A549 (cell line): ENCODE measurements around the gene KCNH3. TPM values are rescaled to one million over a fixed set of nuclear protein-coding genes. Genes with fewer than 3 reads are reported as not detected.
A peak's percentile ranks its signal among the peaks of the same experiment; 100 is the strongest.

Source experiments
- ATAC-seq, 2 experiments: fragments of 200-7000 bp in 1 of 2; fragments of >200 bp in 1 of 2; cut with Nextera tagmentation in 1 of 2; cut with Tn5 transposase in 1 of 2; 3 replicates each; pipeline versions ENCODE4 v1.8.0 to v1.9.1; 2018 to 2020; ENCODE audit warnings: mild to moderate bottlenecking in 1 of 2, moderate library complexity in 1 of 2
- CTCF ChIA-PET: fragments of 300-600 bp; sonication (Branson Sonifier 250); formaldehyde crosslinking; extraction: SDS; loops from one replicate; lab custom pipeline; 2021; ENCODE audit warnings: antibody characterized with exemption, inconsistent platforms; lab: Yijun Ruan, JAX
- POLR2A ChIA-PET: fragments of 350-600 bp; formaldehyde crosslinking; extraction: SDS; loops from one replicate; lab custom pipeline; 2021; ENCODE audit warnings: antibody characterized with exemption, inconsistent platforms; lab: Yijun Ruan, JAX
- DNase-seq, 2 experiments: peaks; one replicate each; pipeline versions ENCODE4 v3.0.0 to v3.0.0-alpha.2; 2011 to 2016; ENCODE audit warnings: low read depth in 1 of 2, low spot score in 1 of 2
- FAIRE-seq: peaks from 2 replicates; lab custom pipeline; 2011; peaks lifted over from hg19 to GRCh38; lab: Jason Lieb, UNC
- H3K27ac ChIP-seq, 2 experiments: fragments of >200 bp; sonication (Bioruptor Twin); formaldehyde crosslinking; 3 replicates each; pipeline ENCODE4 v1.5.1; 2016 to 2017
- H3K4me1 ChIP-seq: fragments of >200 bp; sonication (Bioruptor Twin); formaldehyde crosslinking; 3 replicates; pipeline ENCODE4 v1.6.1; 2016
- H3K4me2 ChIP-seq: fragments of >200 bp; sonication (Bioruptor Twin); formaldehyde crosslinking; 3 replicates; pipeline ENCODE4 v1.6.1; 2016
- H3K4me3 ChIP-seq: fragments of >200 bp; sonication (Bioruptor Twin); formaldehyde crosslinking; 3 replicates; pipeline ENCODE4 v1.5.1; 2016
- H3K9me3 ChIP-seq: fragments of >200 bp; sonication (Bioruptor Twin); formaldehyde crosslinking; 3 replicates; pipeline ENCODE4 v1.6.1; 2016
- EHF ChIP-seq: fragments of 250-450 bp; sonication (Bioruptor Pico); IDR thresholded peaks from 2 replicates; pipeline ENCODE4 v1.5.0; 2020; ENCODE audit warnings: mild to moderate bottlenecking
- FOSB ChIP-seq: fragments of 250-450 bp; sonication (Bioruptor Pico); IDR thresholded peaks from 2 replicates; pipeline ENCODE4 v1.5.0; 2020; ENCODE audit warnings: mild to moderate bottlenecking, moderate library complexity
- GATA3 ChIP-seq: IDR thresholded peaks from 2 replicates; pipeline ENCODE4 v1.6.1; 2012; ENCODE audit warnings: borderline replicate concordance
- HOXA7 ChIP-seq: fragments of 250-450 bp; sonication (Bioruptor Pico); IDR thresholded peaks from 2 replicates; pipeline ENCODE4 v1.5.0; 2020; ENCODE audit warnings: mild to moderate bottlenecking, moderate library complexity
- KDM5A ChIP-seq: fragments of 200-600 bp; sonication (generic); IDR thresholded peaks from 2 replicates; pipeline ENCODE4 v1.6.1; 2016; ENCODE audit warnings: antibody characterized with exemption, mild to moderate bottlenecking
- NFE2L2 ChIP-seq: fragments of 150-350 bp; conservative IDR thresholded peaks from 2 replicates; pipeline ENCODE4 v1.6.1; 2014; ENCODE audit warnings: low read length
- NPAS2 ChIP-seq: fragments of 250-450 bp; sonication (Bioruptor Pico); IDR thresholded peaks from 2 replicates; pipeline ENCODE4 v1.8.0; 2022; ENCODE audit warnings: mild to moderate bottlenecking, moderate library complexity, borderline replicate concordance
- POLR2A ChIP-seq: IDR thresholded peaks from 2 replicates; pipeline ENCODE4 v1.6.1; 2012; ENCODE audit warnings: mild to moderate bottlenecking, low read length
- RAD21 ChIP-seq, 2 experiments: fragments of >200 bp in 1 of 2; sonication (Bioruptor Twin) in 1 of 2; formaldehyde crosslinking in 1 of 2; IDR thresholded peaks in 1 of 2; conservative IDR thresholded peaks in 1 of 2; 2 replicates in 1 of 2; 3 replicates in 1 of 2; pipeline ENCODE4 v1.6.1; 2012 to 2018; ENCODE audit warnings: inconsistent platforms in 1 of 2
- RARB ChIP-seq: fragments of 250-450 bp; sonication (Bioruptor Pico); IDR thresholded peaks from 2 replicates; pipeline ENCODE4 v1.8.0; 2021; ENCODE audit warnings: mild to moderate bottlenecking, moderate library complexity
- RCOR1 ChIP-seq: fragments of 150-350 bp; IDR thresholded peaks from 2 replicates; pipeline ENCODE4 v1.6.1; 2014; ENCODE audit warnings: antibody characterized with exemption, low read length, low read depth
- SMC3 ChIP-seq: fragments of >200 bp; sonication (Bioruptor Twin); formaldehyde crosslinking; IDR thresholded peaks from 3 replicates; pipeline ENCODE4 v1.6.1; 2018; ENCODE audit warnings: inconsistent platforms
- TFCP2L1 ChIP-seq: fragments of 250-450 bp; sonication (Bioruptor Pico); IDR thresholded peaks from 2 replicates; pipeline ENCODE4 v1.5.0; 2021; ENCODE audit warnings: mild to moderate bottlenecking
- WGBS: methylation state at CpG from one replicate; pipeline ENCODE4 v1.1.6; 2017; ENCODE audit errors: missing lambda C conversion rate; 5-methylcytosine and 5-hydroxymethylcytosine counted together
- polyA plus RNA-seq, 4 experiments: library from polyadenylated mRNA; depleted of rRNA in 3 of 4; stranded (reverse); fragments of >200 nt; fragmentation: RNase III in 1 of 4; extraction: RNeasy Plus Mini Kit Qiagen cat#74134 plus additional on column Dnase treatment in 1 of 4; gene quantifications; 2 replicates in 3 of 4; 3 replicates in 1 of 4; pipeline ENCODE4 v1.2.3, GENCODE V29; 2011 to 2017
- TF ChIP-seq, protein P1 (sequence below): fragments of >200 bp; sonication (Bioruptor Twin); formaldehyde crosslinking; IDR thresholded peaks from 3 replicates; pipeline ENCODE4 v1.5.1; 2016
- TF ChIP-seq, protein P2 (sequence below): fragments of >200 bp; sonication (Bioruptor Twin); formaldehyde crosslinking; IDR thresholded peaks from 2 replicates; pipeline ENCODE4 v1.6.1; 2016
- TF ChIP-seq, protein P3 (sequence below): fragments of >200 bp; sonication (Bioruptor Twin); formaldehyde crosslinking; IDR thresholded peaks from 3 replicates; pipeline ENCODE4 v1.6.1; 2016
- TF ChIP-seq, protein P4 (sequence below): IDR thresholded peaks from 2 replicates; pipeline ENCODE4 v1.6.1; 2012
- TF ChIP-seq, protein P5 (sequence below): fragments of 150-350 bp; IDR thresholded peaks from 2 replicates; pipeline ENCODE4 v1.6.1; 2014; ENCODE audit warnings: low read depth, mild to moderate bottlenecking, low read length
- TF ChIP-seq, protein P6 (sequence below): fragments of 200-600 bp; sonication (generic); IDR thresholded peaks from 2 replicates; pipeline ENCODE4 v1.6.1; 2016; ENCODE audit warnings: antibody characterized with exemption, mild to moderate bottlenecking, moderate library complexity

Gene KCNH3
- polyA plus RNA-seq, 2 of the 4 experiments (the other 2 are of a cell fraction), result 1.0 to 2.2 TPM

DNA sequence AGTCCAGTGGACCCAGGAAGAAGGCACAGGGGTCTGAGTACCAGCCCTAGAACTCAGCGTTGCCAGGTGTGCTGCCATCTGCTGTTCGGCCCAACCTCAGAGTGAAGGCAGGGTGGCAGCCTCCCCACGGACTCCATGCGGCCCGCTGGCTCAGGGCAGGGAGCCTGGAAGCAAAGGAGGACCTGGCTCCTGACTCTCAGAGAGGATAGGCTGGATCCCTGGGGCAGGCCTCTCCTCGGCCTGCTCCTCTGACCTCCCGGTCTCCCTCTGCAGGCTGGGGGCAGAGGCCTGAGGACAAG is 19.0 kb downstream of the KCNH3 start:
- Histone ChIP-seq H3K4me3 (no peak overlapping the region), H3K4me1 (no peaks in the 10 kb centered on the region), H3K4me2 (no peak overlapping the region), H3K9me3 (no peaks in the 10 kb centered on the region), H3K27ac (no peak overlapping the region)
- ATAC-seq (peak; percentile 49 to 69), DNase-seq (peak in 1 of 2 experiments; percentile 58), FAIRE-seq (no peak)
- 41% methylated on average over 2 of the region's 7 CpGs for WGBS
- POLR2A ChIA-PET, result interaction anchor here (1.1 kb wide), 1 partner anchor 199 kb away, joined by 5 read pairs; no protein-coding TSS in a partner anchor
- CTCF ChIA-PET, result interaction anchor here (0.6 to 11.4 kb wide), 15 partner anchors 9 to 342 kb away, joined by 3 to 91 read pairs (median 4); partner anchors contain the start of gene KCNH3
- TF ChIP-seq RAD21 (conservative IDR thresholded peaks at IDR 0.05 in 1 of 2, IDR thresholded peaks at IDR 0.05 in 1 of 2) (peak; percentile 21 to 39; a peak in 2 of 5 replicates), SMC3 (peak; percentile 48), NFE2L2 (no peak)
- TF ChIP-seq, protein P1, sequence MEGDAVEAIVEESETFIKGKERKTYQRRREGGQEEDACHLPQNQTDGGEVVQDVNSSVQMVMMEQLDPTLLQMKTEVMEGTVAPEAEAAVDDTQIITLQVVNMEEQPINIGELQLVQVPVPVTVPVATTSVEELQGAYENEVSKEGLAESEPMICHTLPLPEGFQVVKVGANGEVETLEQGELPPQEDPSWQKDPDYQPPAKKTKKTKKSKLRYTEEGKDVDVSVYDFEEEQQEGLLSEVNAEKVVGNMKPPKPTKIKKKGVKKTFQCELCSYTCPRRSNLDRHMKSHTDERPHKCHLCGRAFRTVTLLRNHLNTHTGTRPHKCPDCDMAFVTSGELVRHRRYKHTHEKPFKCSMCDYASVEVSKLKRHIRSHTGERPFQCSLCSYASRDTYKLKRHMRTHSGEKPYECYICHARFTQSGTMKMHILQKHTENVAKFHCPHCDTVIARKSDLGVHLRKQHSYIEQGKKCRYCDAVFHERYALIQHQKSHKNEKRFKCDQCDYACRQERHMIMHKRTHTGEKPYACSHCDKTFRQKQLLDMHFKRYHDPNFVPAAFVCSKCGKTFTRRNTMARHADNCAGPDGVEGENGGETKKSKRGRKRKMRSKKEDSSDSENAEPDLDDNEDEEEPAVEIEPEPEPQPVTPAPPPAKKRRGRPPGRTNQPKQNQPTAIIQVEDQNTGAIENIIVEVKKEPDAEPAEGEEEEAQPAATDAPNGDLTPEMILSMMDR, result peak; percentile 46
- TF ChIP-seq, protein P2, sequence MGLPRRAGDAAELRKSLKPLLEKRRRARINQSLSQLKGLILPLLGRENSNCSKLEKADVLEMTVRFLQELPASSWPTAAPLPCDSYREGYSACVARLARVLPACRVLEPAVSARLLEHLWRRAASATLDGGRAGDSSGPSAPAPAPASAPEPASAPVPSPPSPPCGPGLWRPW, result no peak
- TF ChIP-seq, protein P3, sequence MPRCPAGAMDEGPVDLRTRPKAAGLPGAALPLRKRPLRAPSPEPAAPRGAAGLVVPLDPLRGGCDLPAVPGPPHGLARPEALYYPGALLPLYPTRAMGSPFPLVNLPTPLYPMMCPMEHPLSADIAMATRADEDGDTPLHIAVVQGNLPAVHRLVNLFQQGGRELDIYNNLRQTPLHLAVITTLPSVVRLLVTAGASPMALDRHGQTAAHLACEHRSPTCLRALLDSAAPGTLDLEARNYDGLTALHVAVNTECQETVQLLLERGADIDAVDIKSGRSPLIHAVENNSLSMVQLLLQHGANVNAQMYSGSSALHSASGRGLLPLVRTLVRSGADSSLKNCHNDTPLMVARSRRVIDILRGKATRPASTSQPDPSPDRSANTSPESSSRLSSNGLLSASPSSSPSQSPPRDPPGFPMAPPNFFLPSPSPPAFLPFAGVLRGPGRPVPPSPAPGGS, result no peak
- TF ChIP-seq, protein P4, sequence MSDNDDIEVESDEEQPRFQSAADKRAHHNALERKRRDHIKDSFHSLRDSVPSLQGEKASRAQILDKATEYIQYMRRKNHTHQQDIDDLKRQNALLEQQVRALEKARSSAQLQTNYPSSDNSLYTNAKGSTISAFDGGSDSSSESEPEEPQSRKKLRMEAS, result peak; percentile 26; the same call in 1 of the 2 replicates

DNA sequence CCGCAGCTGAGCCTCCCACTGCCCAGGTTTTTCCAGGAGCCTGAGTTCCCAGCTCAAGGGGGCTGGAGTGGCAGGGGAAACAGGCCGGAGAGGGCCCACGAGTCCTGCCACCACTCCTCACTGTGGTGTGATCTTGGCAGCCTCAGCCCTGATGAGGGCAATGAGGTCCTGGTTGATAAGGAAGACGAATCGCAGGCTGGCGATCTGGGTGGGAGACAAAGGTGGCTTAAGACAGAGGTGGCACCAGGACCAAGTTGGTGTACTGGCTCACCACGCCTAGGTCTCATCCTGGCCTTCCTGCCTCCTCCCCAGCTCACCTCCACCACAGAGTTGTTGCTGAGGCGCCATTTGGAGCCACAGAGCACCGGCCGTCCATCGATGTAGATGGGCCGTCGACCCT is 19.7 kb downstream of the KCNH3 start:
- H3K4me3 ChIP-seq, result no peak overlapping the region
- 93% methylated on average over 13 of the region's 13 CpGs for WGBS
- CTCF ChIA-PET, result interaction anchor here (0.6 to 11.4 kb wide), 14 partner anchors 8 to 342 kb away, joined by 3 to 91 read pairs (median 5); partner anchors contain the start of genes DNAJC22 and KCNH3
- H3K27ac ChIP-seq, result no peak overlapping the region
- no peak for ATAC-seq
- no peaks in the 10 kb centered on the region for H3K4me1 ChIP-seq
- TF ChIP-seq POLR2A (no peak), TFCP2L1 (CRISPR knock-in tag) (no peak)
- TF ChIP-seq, all 56 proteins: peak for 0
- no peak overlapping the region for H3K4me2 ChIP-seq
- POLR2A ChIA-PET, result interaction anchor here (1.1 kb wide), 1 partner anchor 200 kb away, joined by 5 read pairs; no protein-coding TSS in a partner anchor
- H3K9me3 ChIP-seq, result no peaks in the 10 kb centered on the region
- FAIRE-seq (no peak), DNase-seq (no peak)

DNA sequence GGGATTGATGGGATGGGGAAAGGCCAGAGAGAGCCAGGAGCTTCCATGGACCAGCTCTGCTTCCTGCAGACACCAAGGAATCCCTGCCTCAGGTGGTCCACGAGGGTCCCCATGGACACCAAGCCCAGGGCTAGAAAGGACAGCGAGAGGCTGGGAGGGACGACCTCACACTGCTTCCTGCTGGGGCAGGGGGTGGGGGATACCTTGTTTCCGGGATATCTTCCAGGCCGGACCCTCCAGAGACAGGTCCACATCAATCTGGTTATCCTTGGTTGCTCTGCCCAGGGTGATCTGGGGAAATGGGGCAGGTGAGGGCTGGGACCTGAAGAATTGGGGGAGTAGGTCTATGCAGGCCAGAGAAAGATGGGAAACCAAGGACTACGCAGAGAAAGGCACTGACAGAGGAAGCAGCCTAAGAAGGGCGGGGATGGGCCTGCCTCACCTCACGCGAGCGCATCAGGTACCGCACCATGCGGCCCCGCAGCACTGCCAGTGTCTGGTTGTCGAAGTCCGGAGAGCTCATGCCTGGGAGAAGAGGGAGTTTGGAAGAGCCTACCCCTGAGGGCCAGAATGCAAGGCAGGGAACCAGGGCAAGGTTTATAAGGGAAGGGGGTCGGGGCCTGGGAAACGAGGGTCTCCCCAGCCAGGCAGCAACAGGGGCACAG is 20.3 kb downstream of the KCNH3 start:
- no peak overlapping the region for H3K4me2 ChIP-seq
- TF ChIP-seq RCOR1 (no peak), POLR2A (no peak), HOXA7 (CRISPR knock-in tag) (no peak), EHF (no peak), KDM5A (no peak), FOSB (no peak), RARB (CRISPR knock-in tag) (no peak), GATA3 (no peak), NPAS2 (CRISPR knock-in tag) (no peak)
- TF ChIP-seq, protein P5, sequence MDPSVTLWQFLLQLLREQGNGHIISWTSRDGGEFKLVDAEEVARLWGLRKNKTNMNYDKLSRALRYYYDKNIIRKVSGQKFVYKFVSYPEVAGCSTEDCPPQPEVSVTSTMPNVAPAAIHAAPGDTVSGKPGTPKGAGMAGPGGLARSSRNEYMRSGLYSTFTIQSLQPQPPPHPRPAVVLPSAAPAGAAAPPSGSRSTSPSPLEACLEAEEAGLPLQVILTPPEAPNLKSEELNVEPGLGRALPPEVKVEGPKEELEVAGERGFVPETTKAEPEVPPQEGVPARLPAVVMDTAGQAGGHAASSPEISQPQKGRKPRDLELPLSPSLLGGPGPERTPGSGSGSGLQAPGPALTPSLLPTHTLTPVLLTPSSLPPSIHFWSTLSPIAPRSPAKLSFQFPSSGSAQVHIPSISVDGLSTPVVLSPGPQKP, result no peak
- TF ChIP-seq, protein P4, result no peak
- TF ChIP-seq, protein P6, sequence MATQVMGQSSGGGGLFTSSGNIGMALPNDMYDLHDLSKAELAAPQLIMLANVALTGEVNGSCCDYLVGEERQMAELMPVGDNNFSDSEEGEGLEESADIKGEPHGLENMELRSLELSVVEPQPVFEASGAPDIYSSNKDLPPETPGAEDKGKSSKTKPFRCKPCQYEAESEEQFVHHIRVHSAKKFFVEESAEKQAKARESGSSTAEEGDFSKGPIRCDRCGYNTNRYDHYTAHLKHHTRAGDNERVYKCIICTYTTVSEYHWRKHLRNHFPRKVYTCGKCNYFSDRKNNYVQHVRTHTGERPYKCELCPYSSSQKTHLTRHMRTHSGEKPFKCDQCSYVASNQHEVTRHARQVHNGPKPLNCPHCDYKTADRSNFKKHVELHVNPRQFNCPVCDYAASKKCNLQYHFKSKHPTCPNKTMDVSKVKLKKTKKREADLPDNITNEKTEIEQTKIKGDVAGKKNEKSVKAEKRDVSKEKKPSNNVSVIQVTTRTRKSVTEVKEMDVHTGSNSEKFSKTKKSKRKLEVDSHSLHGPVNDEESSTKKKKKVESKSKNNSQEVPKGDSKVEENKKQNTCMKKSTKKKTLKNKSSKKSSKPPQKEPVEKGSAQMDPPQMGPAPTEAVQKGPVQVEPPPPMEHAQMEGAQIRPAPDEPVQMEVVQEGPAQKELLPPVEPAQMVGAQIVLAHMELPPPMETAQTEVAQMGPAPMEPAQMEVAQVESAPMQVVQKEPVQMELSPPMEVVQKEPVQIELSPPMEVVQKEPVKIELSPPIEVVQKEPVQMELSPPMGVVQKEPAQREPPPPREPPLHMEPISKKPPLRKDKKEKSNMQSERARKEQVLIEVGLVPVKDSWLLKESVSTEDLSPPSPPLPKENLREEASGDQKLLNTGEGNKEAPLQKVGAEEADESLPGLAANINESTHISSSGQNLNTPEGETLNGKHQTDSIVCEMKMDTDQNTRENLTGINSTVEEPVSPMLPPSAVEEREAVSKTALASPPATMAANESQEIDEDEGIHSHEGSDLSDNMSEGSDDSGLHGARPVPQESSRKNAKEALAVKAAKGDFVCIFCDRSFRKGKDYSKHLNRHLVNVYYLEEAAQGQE, result no peak
- TF ChIP-seq, all 56 proteins: peak for 0
- no peaks in the 10 kb centered on the region for H3K4me1 ChIP-seq
- CTCF ChIA-PET, result interaction anchor here (0.6 to 11.4 kb wide), 13 partner anchors 8 to 483 kb away, joined by 3 to 91 read pairs (median 6); partner anchors contain the start of gene DNAJC22
- H3K9me3 ChIP-seq, result no peaks in the 10 kb centered on the region
- no peak overlapping the region for H3K4me3 ChIP-seq
- WGBS, result 92% methylated on average over 17 of the region's 17 CpGs
- POLR2A ChIA-PET, result interaction anchor here (1.1 kb wide), 1 partner anchor 201 kb away, joined by 5 read pairs; no protein-coding TSS in a partner anchor
- no peak overlapping the region for H3K27ac ChIP-seq
- DNase-seq, result no peak
- no peak for FAIRE-seq
- ATAC-seq, result no peak
